ENCODE results near the gene RGS3.

The RGS3 gene

GRCh38 chr9:113558632-113559502 lies 95.3 kb downstream of the RGS3 start:
- no peak for DNase-seq

DNA sequence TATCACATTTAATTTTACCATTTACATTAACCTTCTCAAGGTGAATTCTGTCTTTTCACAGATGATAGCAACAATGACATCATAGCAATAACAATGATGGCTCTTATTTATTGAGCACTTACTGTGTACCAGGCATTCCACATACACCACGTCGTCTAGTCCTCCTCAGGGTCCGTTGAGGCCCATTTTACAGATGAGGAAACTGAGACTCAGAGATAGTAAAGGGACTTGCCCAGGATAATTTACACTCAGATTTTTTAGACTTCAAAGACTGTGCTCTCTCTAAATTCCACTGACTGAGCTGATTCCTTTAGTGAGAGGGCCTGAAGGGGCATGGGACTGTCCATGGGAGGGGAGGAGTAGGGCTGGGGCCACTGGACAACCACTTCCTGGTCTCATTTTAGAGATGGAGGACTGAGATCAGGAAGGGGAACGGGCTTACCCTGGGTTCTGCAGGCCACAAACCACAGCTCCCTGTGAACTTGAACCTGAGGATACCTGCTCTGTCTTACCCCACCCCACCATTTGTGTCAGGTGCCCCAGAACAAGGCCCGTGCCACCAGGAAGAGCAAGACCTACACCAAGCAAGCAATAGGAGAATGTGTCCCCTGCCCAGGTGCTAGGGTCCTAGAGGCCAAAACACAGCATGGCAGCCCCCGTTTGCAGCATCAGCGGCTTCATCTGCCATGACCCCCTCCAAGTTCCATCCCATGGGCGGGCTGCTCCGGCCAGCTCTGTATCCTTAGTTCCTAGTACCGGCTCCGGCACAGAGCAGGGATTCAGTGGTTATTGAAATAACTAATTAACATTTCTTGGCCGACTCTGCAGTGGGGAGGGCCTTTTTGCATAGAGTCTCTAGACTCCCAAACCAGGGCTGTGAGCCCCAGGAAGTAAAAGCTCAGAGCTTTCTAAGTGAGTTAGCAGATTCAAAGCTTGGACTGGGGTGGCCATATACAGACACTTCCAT lies 96.6 kb downstream of the RGS3 start:
- DNase-seq: no peak

DNA sequence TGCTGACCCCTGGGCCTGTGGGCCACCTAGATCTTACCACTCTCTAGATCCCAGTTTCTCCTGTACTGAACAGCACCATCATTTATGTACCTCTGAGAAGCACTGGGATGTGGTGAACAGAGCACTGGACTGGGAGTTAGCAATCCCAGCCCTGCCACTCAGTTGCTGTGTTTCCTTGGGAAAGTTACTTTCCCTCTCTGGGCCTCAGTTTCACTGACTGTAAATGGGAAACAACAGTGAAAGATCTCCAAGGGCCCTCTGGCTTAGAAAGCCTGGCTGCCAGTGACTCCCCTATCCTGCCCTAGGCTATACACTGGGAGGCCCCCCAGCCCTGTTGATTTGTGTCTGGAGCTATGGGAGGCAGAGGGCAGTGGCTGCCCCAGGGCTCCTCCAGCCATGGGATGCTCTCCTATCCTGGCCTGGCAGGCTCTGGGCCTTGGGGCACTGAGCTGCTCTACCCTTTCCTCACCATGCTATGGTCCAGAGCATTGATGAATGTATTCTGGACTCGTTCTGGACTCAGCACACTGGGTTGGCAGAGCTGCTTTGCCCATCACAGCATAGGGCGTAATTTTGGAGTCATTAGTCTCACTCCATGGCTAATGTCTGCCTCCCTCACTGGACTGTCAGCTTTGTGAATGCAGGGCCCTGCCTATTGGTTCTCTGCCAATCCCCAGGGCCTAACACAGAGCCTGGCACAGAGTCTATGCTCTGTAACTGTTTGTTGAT lies 99.3 kb downstream of the RGS3 start:
- no peak for DNase-seq

DNA sequence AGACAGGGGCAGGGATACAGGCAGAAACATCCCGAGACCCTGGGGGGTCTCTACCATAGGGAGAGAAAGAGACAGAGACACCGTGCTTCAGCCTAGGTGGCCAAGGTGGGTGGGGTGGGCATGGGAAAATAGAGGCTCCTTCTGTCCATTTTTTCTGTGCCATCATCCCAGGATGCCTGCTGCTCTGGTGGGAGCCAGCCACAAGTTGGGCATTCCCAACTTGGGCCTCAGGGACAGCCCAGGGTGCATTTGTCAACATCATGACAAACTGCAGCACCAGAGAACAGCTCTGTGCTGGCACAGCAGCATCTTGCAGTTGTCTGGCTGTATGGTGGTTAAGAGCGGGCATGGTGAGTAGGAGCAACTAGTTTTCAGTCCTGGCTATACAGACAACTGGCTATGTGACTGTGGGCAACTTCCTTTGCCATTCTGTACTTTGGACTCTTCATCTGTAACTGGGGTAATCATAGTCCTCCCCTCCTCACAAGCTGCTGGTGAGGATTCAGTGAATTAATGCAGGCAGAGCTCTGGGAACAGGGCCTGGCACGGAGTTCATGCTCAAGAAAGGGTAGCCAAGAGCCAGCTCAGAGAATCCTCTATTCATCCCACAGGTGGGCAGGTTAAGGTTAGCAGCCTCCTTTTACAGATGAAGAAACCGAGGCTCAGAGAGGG lies 100.4 kb downstream of the RGS3 start:
- DNase-seq: no peak

DNA sequence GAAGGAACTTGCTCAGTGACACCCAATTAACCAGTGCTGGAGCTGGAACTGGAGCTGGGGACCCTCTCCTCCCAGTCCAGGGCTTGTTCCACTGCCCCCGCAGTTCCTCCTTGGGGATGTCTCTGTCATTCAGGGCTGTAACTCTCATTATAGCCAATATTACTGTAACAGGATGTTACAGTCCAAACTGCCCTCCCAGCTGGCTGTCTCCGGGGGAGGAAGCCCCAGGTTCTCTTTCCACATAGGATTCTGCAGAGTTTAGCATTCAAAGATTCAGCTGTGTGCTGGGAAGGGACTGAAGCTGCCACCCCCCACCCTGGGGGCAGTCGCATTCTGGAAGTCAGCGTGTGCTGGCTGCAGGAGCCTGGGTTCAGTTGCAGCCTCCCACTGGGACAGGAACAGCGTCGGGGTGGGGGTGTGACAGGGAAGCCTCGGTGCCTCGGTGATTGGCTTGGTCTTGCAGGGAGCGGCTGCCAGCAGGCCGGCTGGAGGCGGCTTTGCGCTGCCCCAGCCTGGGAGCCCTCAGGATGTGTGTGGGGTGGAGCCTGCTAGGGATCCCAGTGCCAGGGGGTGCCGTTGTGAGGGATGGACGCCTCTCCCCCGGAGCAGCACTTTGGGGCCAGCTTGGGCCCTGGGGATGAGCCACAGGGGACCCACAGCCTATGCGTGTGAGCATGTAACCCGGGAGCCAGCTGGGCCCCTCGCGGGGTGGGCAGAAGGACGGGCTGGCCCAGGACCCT lies 101.1 kb downstream of the RGS3 start:
- no peak for DNase-seq

GRCh38 chr9:113566016-113566711 lies 102.6 kb downstream of the RGS3 start:
- no peak for DNase-seq

DNA sequence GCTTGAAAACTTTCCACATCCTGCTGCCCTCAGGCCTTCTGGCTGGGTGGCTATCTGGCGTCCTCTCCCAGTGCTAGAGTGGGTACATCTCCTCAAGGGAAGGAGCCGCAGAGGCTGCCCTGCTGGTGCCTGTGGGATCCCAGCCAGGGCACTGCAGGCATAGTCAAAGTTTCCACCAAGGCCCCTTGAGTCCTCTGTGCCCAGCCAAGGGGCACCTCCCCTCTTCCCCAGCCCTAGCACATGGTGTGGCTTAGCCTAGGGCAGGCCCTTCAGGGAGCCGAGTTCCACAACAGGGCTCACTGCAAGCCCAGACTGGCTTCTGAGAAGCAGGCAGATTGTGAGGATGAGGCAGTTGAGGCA lies 103.2 kb downstream of the RGS3 start:
- DNase-seq: no peak

DNA sequence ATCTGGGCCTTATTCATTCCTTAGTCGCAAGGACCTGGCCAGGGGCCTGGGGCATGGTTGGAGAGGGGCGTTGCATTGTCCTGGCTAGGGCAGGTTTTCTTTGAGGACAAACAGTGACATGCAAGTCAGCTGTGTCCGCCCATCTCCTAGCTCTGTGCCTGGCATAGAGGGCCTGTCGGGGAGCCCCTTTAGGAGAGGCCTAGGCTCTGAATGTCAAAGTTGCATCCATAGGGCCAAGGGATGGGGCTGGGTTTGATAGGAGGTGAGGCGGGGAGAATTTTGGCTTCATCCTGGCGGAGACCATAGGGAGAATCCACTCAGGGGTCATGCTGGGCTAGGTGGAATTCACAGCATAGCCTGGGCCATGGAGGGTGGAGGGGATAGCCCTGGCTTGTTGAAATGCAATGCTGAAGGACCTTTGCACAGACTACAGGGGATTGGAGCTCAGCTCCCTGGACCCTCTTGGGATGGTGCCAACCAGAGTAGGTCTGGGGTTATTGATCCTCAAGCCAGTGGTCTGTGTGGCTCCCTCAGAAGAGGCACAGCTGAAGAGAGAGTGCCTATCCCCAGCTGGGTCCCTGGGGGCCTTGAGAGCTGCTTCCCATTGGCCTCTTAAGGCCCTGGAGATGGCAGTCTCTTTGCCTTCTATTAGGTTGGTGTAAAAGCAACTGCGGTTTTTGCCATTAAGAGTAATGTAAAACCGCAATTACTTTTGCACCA lies 104.0 kb downstream of the RGS3 start:
- no peak for DNase-seq

GRCh38 chr9:113568081-113568435 lies 104.5 kb downstream of the RGS3 start:
- DNase-seq: no peak

- no peak for DNase-seq
These were observed 105.2 kb downstream of the RGS3 start for GRCh38 chr9:113568571-113569321.

DNA sequence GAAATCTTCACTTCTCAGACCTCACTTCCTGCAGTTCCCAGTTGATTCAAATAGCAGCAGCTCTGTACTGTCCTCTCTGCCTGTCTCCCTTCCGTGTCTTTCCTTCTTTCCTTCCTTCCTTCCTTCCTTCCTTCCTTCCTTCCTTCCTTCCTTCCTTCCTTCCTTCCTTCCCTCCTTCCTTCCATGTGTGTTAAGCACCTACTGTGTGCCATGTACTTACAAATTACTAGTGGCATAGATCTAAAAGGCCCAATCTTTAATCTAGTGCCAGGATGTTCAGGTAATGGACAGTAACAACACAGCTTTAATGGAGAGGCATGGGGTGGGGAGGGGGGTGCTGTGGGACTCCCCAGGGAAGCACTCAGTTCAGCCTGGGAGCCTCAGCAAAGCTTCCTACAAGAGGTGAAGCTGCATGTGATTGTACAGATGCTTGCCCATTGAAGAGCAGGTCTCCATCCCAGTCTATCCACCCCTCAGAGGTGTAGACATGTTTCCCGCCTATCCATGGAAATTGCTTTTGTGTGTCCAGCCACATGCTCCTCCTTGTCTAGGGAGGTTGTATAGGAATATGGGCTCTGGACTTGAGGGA lies 106.0 kb downstream of the RGS3 start:
- no peak for DNase-seq

- DNase-seq: no peak
These were observed 106.6 kb downstream of the RGS3 start for GRCh38 chr9:113570106-113570505.

DNA sequence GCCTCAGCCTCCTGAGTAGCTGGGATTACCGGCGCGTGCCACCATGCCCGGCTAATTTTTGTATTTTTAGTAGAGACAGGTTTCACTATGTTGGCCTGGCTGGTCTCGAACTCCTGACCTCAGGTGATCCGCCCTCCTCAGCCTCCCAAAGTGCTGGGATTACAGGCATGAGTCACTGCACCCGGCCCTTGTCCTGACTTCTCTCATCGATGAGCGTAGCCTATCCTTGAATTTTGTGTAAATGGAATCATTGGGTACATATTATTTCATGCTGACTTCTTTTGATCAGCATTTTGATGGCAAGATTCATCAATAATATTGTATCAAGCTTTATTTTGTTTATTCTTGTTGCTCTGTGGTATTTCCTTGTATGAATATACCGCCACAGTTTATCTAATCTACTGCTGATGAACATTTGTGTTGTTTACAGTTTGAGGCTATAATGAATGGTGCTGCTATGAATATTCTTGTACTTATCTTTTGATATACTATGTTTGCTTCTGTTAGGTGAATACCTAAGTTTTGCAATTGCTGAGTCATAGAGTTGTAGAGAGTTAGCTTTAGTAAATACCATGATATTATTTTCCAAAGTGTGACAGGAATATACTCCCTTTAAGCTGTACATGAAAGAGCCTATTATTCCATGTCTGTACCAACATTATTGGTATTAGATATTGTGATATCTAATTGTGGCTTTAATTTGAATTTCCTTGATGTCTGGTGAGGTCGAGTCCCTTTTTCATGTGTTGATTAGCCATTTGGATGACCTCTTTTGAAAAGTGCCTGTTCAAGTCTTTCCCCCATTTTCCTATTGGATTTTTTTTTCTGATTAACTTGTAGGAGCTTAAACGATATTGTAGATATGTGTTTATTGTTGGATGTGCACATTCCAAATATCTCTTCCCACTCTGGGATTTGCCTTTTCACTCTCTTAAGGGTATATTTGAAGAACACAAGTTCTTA lies 107.5 kb downstream of the RGS3 start:
- no peak for DNase-seq

GRCh38 chr9:113572076-113572861 lies 108.7 kb downstream of the RGS3 start:
- no peak for DNase-seq

DNA sequence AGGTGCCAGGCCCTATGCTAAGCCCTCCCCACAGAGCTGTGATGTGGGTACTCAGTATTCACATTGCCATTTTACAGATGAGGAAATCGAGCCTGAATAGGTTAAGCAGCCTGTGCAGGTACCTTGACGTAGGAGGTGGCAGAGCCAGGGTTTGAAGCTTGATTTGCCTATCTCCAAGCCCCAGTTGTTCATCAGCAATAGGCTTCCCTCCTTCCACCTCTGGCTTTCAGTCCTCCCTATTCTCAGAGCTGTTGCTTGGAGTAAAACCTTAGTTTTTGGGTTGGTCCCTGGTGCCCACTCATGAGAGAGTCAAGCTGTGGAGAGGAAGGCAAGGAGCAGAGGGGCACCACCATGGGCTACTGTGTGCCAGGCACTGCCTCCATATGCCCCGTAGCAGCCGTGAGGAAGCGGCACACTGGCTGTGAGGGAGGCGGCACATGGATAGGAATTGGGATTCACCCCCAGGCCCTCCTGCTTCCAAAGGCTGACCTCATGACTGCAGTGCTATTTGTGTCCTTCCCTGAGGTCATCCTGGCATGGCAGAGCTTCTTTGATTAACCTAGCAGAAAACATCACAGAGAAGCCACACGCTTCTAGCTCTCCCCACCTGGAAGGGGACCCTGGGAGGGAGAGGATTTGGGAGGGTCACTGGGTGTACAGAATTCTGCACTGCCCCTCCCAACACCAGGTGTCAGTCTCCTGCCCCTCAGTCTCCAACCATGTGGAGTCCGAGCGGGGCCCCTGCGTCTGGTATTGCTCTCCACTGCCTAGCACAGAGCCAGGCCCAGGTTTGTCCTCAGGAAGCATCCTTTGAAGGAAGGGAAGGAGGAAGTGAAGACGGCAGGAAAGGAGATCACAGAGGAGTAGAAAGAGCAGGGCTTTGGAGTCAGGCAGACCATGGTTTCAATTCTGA lies 109.8 kb downstream of the RGS3 start:
- DNase-seq: no peak

DNA sequence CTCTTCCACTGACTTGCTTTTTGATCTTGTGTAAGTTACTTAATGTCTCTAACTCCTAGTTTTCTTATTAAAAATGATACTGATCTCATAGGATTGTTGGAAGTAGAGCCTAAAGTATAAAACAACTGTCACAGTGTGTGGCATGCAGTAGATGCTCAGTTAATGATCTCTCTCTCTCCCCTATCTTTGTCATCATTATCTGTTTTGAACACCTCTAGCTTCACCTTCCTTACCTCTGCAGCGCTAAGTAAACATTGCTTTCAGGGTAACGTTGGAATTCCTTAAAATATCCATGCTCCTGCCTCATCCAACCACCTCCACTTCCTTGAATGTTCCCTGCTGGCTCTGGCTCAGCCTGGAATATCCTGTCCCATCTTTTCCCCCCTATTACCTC lies 110.4 kb downstream of the RGS3 start:
- no peak for DNase-seq
